ENCODE results near the gene CD163L1. TPM values are rescaled to one million over a fixed set of nuclear protein-coding genes. Genes with fewer than 3 reads are reported as not detected.
"Not testable (repeated sequence)": the region's sequence is repeated elsewhere in the genome, so short reads cannot be mapped to it uniquely, and the experiment has no call there.

The CD163L1 gene
- 5.7 TPM for total RNA-seq

GRCh38 chr12:7444076-7444475, at the start of gene CD163L1:
CD163L1 (minus strand) TSS chr12:7444153; CDS start chr12:7444127, 26 bp downstream.
- FAIRE-seq (no peak), DNase-seq (ENCODE audit: low spot score in 2 of 2) (no peak)

- DNase-seq (ENCODE audit: low spot score in 2 of 2) (no peak), FAIRE-seq (no peak)
Measured at GRCh38 chr12:7493006-7493405, 49.1 kb upstream of the CD163L1 start.

- no peak for FAIRE-seq
- DNase-seq (ENCODE audit: low spot score in 2 of 2): no peak
Measured at GRCh38 chr12:7486512-7486911, 42.6 kb upstream of the CD163L1 start.

- no peak for DNase-seq (ENCODE audit: low spot score in 2 of 2)
- FAIRE-seq: no peak
Measured at GRCh38 chr12:7485095-7485494, 41.1 kb upstream of the CD163L1 start.

- FAIRE-seq: no peak
- no peak for DNase-seq (ENCODE audit: low spot score in 2 of 2)
Measured at GRCh38 chr12:7483343-7483742, 39.4 kb upstream of the CD163L1 start.

- DNase-seq (ENCODE audit: low spot score in 2 of 2): no peak
- no peak for FAIRE-seq
Measured at GRCh38 chr12:7479771-7480170, 35.8 kb upstream of the CD163L1 start.

- no peak for DNase-seq (ENCODE audit: low spot score in 2 of 2)
- FAIRE-seq: no peak
Measured at GRCh38 chr12:7472060-7472459, 28.1 kb upstream of the CD163L1 start.

GRCh38 chr12:7460375-7461259, 16.7 kb upstream of the CD163L1 start:
- FAIRE-seq: no peak
- DNase-seq (ENCODE audit: low spot score in 2 of 2): peak in 1 of 2 donors; percentile 35

GRCh38 chr12:7459973-7460372, 16.0 kb upstream of the CD163L1 start:
- no peak for FAIRE-seq
- DNase-seq (ENCODE audit: low spot score in 2 of 2): no peak

GRCh38 chr12:7451756-7452155, 7.8 kb upstream of the CD163L1 start:
- no peak for DNase-seq (ENCODE audit: low spot score in 2 of 2)
- no peak for FAIRE-seq

- DNase-seq (ENCODE audit: low spot score in 2 of 2): no peak
- FAIRE-seq: no peak
Measured at GRCh38 chr12:7450667-7451066, 6.7 kb upstream of the CD163L1 start.

- no peak for FAIRE-seq
Measured at GRCh38 chr12:7448099-7448498, 4.1 kb upstream of the CD163L1 start.

GRCh38 chr12:7444537-7444936, 584 bp upstream of the CD163L1 start:
- FAIRE-seq (no peak), DNase-seq (ENCODE audit: low spot score in 2 of 2) (no peak)

More at GRCh38 chr12:7448099-7448498, 4.1 kb upstream of the CD163L1 start:
- DNase-seq (ENCODE audit: low spot score in 2 of 2): no peak

GRCh38 chr12:7441216-7441615, 2.7 kb downstream of the CD163L1 start:
- FAIRE-seq (no peak), DNase-seq (ENCODE audit: low spot score in 2 of 2) (no peak)

- DNase-seq (ENCODE audit: low spot score in 2 of 2): peak in 1 of 2 donors; percentile 21
- no peak for FAIRE-seq
Measured at GRCh38 chr12:7439579-7440505, 4.1 kb downstream of the CD163L1 start.

GRCh38 chr12:7438291-7438995, 5.5 kb downstream of the CD163L1 start:
- peak; percentile 68 for FAIRE-seq
- DNase-seq (ENCODE audit: low spot score in 2 of 2): not testable (repeated sequence)

GRCh38 chr12:7437494-7437893, 6.5 kb downstream of the CD163L1 start:
- DNase-seq (ENCODE audit: low spot score in 2 of 2); FAIRE-seq: not testable (repeated sequence)

GRCh38 chr12:7434670-7435069, 9.3 kb downstream of the CD163L1 start:
- DNase-seq (ENCODE audit: low spot score in 2 of 2) (no peak), FAIRE-seq (no peak)

GRCh38 chr12:7433276-7433822, 10.6 kb downstream of the CD163L1 start:
- DNase-seq (ENCODE audit: low spot score in 2 of 2) (no peak), FAIRE-seq (no peak)

GRCh38 chr12:7431993-7432685, 11.8 kb downstream of the CD163L1 start:
- no peak for DNase-seq (ENCODE audit: low spot score in 2 of 2)
- no peak for FAIRE-seq

All from frontal cortex (tissue), 4 donors.